HG02840 (cell line): ENCODE measurements around the gene MOB3B.
"Not testable (repeated sequence)": the region's sequence is repeated elsewhere in the genome, so short reads cannot be mapped to it uniquely, and the experiment has no call there.

Experiments used
- ATAC-seq: cut with Tn5 transposase; IDR thresholded peaks from one replicate; pipeline ENCODE4 v1.9.1; 2021; ENCODE audit warnings: mild to moderate bottlenecking, moderate library complexity, moderate number of reproducible peaks; ENCODE audit not compliant: unreplicated experiment, low FRiP score

MOB3B gene

DNA sequence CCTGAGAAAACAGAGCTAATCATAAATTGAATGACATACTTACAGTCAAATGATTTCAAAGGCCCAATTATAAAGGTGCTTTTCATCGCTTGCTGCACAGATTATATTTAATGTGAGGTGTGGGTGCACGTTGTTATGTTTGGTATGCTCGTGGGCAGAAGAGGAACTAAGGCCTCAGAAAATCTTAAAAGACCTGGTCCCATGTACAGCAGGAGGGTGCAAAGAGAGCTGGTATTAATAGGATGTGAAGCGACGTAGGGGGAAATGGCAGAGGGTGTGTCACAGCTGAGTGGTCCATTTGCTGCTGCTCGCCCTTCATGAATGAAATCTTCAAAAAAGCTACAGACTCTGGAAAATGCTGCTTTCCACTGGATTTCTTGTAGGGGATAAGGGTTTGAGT lies 46.0 kb downstream of the MOB3B start:
- ATAC-seq: no peak

- no peak for ATAC-seq
Observed at GRCh38 chr9:27482709-27483108, 46.9 kb downstream of the MOB3B start.

DNA sequence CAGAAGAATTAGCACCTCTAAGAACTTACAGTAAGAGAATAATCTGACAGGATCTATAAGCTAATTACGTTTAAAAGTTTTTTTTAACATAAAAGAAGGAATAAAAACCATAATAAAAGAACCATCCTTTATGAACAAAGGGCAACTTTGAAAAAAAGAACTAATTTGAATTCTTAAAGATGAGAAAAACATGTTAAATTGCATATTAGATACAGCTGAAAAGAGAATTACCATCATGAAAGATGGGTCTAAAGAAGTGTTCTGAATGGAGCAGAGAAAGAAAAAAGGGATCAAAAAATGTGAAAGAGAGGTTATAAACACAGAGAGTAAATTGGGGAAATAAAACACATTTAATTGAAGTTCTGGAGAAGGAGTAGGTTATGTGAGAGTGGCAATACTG lies 51.3 kb downstream of the MOB3B start:
- no peak for ATAC-seq

DNA sequence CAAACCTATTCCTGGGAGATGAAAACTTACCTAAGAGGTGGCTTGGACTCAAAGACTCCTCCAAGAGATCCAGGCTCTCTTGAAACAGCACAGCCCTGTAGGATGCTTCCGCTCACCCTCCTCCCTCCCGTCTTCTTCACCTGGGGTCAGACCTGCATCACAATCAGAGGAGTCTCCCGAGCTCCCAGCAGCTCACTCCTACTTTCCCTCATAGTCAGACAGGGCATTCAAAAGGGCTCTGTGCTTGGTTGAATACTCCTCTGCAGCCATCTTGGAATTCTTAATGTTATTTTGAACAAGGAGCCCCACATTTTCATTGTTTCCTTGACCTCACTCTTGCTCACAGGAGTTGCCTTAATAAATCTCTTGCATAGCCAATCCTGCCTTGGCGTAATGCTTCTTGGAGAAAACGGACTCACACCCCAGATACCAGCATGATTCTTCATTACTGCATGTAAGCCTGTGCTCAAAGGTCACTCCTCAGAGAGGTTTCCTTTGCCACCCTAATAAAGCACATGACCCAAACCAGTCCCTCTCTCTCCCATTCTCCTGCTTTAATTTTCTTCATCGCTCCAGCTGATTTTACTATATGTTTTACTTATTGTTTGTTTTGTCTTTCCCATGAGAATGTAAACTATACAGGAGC lies 52.6 kb downstream of the MOB3B start:
- no peak for ATAC-seq

DNA sequence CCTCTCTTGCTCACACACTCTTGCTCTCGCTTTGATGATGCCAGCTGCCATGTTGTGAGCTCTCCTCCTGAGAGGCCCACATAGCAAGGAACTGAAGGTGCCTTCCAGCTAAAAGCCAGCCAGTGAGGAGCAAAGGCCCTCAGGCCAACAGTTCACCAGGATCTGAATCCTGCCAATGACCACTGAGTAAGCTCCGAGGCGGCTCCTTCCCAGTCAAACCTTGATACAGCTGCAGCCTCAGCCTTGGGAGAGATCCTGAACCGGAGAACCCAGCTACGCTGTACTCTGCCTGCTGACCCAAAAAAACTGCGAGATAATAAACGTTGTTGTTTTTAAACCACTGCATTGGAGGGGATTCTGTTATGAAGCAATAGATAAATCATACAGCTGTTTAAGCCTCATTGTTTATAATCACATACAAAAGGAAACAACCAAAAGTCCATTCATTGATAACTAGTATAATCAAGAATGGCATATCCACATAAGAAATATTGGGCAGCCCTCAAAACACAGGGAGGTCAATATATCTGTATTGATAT lies 54.5 kb downstream of the MOB3B start:
- ATAC-seq: no peak

GRCh38 chr9:27474305-27474704 lies 55.3 kb downstream of the MOB3B start:
- ATAC-seq: no peak

DNA sequence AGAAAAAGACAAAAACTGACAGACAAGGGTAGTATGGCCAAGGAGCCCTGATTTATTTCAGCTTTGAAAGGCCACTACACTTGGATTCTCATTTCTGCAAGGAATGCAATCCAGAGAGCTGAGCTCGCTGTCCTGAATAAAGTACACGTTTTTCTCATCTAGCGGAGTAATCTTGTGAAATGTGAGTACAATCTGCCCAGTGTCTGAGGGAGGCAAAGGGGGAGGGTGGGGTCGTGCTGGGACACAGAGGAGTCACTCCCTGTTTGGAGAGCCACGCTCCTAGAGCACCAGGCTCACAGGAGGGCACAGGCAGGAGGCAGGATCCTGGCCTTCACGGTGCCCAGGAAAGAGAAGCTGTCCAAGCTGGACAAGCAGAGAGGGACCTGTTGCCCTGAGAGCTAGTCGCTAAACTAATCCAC lies 56.5 kb downstream of the MOB3B start:
- no peak for ATAC-seq

DNA sequence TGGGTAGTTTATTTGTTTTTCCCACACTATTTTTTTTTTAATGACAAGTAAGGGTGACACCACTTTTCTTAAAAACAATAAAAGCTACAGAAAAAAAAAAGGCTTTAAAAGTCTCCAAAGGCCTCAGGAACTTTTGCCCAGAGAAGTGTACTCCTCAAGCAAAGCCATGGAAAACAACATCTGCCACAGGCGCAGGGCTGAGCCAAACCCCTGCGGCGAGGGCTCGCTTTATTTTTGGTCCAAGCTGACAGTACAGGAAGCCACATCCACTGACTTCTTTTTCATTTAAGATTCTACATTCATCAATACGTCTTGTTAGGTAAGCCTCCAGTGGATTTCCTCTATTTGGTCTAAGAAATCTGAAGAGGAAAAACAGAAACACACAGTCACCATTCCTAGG lies 57.4 kb downstream of the MOB3B start:
- ATAC-seq: no peak

GRCh38 chr9:27471789-27472188 lies 57.8 kb downstream of the MOB3B start:
- no peak for ATAC-seq

DNA sequence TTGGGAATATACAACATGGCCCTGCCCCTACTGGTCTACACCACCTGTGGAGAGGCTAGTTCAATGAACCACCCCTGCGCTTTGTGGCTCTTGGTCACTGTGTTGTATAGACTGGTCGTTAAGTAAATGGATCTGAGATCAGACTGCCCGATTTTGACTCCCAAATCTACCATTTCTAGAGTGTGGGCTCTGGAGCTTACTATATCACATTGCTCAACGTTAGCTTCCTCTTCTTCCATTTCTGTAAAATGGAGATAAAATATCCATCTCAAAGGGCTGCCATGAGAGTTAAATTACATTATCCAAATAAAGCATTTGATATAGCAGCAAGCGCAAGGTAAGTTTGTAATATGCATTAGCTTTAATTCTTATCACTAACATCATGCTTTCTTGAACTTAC lies 58.2 kb downstream of the MOB3B start:
- ATAC-seq: no peak

- ATAC-seq: no peak
Observed at GRCh38 chr9:27470291-27470856, 59.2 kb downstream of the MOB3B start.

DNA sequence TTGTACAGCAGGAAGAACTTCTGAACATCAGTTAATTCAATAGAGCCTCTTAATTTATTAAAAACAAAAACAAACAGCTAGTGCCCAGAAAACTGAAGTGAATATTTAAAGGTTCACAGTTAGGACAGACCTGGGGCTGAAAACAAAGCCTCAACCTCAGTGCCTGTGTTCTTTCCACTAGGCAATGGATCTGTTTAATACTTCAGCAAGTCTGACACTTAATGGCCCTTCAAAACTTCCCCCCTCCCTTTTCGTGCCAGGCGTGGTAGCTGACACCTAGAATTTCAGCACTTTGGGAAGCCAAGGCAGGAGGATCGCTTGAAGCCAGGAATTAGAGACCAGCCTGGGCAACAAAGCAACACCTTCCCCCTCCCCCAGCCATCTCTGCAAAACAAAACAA lies 60.1 kb downstream of the MOB3B start:
- no peak for ATAC-seq

- ATAC-seq: no peak
Observed at GRCh38 chr9:27468462-27469110, 61.0 kb downstream of the MOB3B start.

DNA sequence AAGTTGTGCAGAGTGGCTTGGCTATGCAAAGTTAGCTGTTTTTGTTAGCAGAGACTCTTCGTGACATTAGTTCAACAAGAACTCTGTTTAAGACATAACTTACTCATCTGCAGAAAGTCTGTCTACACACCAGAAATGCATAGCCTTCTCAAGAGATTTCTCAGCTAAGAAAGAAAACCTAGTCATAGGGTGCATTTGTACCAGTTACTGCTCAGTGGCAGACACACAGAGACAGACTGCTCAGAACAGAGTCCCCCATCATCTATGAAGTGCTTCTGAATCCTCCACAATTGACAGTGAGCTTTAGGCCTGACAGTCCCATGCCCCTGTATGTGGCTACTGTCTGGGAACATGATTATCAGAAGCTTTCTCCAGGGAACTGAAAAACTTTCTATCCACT lies 61.6 kb downstream of the MOB3B start:
- no peak for ATAC-seq

- ATAC-seq: no peak
Observed at GRCh38 chr9:27467486-27467885, 62.1 kb downstream of the MOB3B start.

DNA sequence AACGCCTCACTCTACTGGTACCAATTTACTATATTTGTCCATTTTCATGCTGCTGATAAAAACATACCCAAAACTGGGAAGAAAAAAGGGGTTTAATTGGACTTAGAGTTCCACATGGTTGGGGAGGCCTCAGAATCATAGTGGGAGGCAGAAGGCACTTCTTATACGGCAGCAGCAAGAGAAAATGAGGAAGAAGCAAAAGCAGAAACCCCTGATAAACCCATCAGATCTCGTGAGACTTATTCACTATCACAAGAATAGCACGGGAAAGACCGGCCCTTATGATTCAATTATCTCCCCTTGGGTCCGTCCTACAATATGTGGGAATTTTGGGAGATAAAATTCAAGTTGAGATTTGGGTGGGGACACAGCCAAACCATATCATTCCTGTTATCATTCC lies 63.1 kb downstream of the MOB3B start:
- not testable (repeated sequence) for ATAC-seq

DNA sequence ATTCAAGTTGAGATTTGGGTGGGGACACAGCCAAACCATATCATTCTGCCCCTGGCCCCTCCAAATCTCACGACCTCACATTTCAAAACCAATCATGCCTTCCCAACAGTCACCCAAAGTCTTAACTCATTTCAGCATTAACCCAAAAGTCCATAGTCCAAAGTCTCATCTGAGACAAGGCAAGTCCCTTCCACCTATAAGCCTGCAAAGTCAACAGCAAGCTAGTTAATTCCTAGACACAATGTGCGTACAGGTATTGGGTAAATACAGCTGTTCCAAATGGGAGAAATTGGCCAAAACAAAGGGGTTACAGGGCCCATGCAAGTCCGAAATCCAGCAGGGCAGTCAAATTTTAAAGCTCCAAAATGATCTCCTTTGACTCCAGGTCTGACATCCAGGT lies 64.7 kb downstream of the MOB3B start:
- not testable (repeated sequence) for ATAC-seq

DNA sequence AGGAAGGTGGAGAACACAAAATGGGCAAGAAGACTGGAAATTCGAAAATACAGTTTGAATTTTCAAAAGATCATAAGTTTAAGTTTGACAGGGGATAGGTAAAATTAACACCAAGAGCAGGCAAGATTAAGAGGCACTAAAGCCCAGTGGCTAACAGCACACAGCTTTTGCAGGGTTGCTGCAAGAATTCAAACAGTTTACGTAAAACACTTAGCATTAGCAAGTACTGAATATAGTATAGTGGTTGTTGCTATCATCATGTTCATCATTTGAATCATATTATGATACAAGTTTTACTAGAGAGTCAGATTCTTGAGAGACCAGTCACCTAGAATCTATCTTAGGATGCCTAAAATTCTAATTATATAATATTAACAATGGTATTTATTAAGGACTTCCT lies 66.8 kb downstream of the MOB3B start:
- no peak for ATAC-seq

DNA sequence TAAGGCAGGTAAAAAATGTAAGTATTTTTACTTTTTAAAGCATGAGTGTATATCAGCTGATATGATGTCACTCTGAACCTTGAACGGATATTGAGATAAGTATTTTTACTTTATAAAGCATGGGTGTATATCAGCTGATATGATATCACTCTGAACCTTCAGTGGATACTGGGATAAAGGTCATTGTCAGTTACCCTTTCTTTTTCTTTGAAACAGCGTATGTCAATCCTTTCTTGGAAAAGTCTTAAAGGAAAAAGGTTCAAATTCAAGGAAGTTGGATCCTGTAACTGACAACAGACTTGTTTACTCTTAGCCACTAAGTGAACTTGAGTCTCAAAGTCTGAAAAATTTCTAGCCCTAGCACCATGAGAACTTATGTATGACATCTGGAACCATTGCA lies 67.2 kb downstream of the MOB3B start:
- ATAC-seq: no peak

- ATAC-seq: peak; percentile 84
Observed at GRCh38 chr9:27460226-27461023, 69.2 kb downstream of the MOB3B start.

DNA sequence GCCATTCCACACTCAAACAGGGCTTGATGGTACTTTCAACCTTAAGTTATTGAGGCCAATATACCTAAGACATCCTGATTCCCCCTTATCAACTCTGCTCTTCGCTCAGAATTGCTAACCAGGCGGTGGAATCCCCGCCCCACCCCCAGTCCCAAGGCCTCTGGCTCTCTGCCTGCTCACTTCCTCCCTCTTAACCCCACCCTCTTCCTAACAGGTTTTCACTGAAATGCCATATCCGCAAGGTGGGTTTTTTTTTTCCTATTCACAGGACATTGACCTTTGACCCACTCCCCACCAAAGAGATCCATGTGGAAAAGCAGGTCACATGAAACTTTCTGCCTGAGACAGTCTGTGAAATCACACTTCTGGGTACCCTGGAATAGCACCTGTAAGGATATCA lies 72.2 kb downstream of the MOB3B start:
- no peak for ATAC-seq
